IPS-18c (cell line): ENCODE data around the gene CHST11.
"Not testable (repeated sequence)": the region's sequence is repeated elsewhere in the genome, so short reads cannot be mapped to it uniquely, and the experiment has no call there.

Experiments used
- H3K4me3 ChIP-seq: 2 replicates; pipeline ENCODE4 v1.7.0; 2013; ENCODE audit warnings: low read depth, mild to moderate bottlenecking, low read length, moderate library complexity; ENCODE audit not compliant: insufficient read depth
- H3K9me3 ChIP-seq: one replicate; pipeline ENCODE4 v1.6.1; 2013; ENCODE audit warnings: mild to moderate bottlenecking, low read length, moderate library complexity; ENCODE audit not compliant: control insufficient read depth, insufficient read depth

The CHST11 gene

DNA sequence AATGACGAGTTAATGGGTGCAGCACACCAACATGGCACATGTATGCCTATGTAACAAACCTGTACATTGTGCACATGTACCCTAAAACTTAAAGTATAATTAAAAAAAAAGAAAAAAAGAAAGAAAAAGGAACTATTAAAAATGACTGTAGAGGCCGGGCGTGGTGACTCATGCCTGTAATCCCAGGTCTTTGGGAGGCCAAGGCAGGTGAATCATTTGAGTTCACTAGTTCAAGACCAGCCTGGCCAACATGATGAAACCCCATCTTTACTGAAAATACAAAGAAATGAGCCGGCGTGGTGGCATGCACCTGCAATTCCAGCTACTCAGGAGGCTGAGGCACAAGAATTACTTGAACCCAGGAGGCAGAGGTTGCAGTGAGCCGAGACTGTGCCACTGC is 118.0 kb downstream of the CHST11 start:
- not testable (repeated sequence) for H3K9me3 ChIP-seq, H3K4me3 ChIP-seq

DNA sequence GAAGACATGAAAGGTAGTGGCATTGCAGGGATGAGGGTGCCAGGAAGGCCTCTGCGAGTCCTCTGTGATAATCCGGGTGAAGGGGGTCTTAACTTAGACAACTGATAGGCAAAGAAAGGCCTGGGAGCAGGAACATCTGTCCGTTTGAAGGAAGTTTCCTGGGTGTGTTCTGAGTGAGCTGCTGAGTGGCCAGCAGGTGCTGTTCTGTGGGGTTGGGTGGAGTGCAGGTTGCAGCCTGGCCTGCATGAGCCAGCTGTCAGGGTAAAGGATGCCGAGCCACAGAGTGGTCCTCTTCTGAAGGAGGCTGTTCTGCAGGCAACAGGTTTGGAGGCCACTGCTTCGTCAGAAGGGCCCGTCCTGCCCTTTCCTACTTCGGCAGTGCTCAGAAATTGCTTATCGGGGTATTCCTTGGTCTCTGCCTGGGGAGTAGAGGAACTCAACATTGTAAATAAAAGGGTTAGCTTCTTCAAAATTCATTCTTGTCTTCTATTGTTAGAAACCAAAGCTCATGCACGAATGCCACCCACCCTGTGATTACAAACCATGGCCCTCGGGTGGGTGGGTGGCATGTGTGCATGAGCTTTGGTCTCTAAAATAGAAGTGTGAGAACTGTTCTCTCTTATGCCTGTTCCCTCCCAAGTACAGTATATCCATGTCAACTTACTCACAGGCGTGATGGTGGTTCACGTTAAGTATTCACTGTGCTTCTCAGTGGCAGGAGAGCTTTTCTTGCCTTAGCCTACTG is 118.9 kb downstream of the CHST11 start:
- H3K9me3 ChIP-seq: no peaks in the 10 kb centered on the region

GRCh38 chr12:104576187-104576778 is 119.5 kb downstream of the CHST11 start:
- Histone ChIP-seq H3K9me3 (no peaks in the 10 kb centered on the region), H3K4me3 (no peak overlapping the region)

More for the DNA sequence above, 118.9 kb downstream of the CHST11 start:
- no peak overlapping the region for H3K4me3 ChIP-seq

DNA sequence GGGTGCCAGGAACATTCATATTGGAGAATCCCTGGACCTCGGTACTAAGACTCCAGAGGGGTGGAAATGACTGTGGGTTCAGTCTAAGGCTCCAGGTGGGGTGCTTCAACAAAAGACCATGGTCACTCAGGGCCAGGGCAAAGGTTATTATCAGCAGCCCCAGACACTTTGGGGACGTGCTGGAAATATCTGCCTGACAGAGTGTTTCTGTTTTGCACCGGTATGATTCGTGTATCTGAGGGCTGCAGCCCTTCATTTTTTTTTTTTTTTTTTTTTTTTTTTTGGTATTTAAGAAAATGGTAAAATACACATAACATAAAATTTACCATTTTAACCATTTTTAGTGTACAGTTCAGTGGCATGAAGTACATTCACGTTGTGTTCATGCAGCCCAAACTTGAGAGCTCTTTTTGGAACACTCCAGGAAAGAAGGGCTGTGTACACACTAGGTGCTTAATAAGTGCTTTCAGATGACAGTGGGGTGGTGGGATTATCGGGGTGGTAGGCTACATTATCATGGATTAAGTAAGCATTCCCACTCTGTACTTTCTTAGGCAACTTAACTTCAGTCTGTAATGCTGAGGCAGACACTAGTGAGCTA is 120.3 kb downstream of the CHST11 start:
- Histone ChIP-seq H3K9me3 (no peaks in the 10 kb centered on the region), H3K4me3 (no peak overlapping the region)

- H3K9me3 ChIP-seq: no peaks in the 10 kb centered on the region
- no peak overlapping the region for H3K4me3 ChIP-seq
Measured at GRCh38 chr12:104577581-104577981, 120.8 kb downstream of the CHST11 start.

DNA sequence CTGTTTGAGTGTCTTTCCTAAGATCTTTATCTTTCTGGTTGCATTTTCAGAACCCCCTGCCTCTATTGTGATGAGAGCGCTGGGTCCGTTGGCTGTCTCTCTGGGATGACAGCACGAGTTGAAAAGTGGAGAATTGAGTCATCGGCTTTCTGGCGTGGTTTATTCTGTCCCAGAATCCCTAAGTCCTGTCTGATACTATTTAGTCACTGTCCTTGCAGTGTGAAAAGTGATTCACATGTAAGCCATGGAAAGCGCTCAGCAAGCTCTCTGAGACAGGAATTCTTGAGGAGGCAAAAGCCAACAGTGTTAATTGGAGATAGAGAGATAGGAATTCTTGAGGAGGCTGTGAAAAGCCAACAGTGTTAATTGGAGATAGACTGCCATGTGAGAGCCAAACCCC is 121.7 kb downstream of the CHST11 start:
- H3K9me3 ChIP-seq: no peaks in the 10 kb centered on the region
- no peak overlapping the region for H3K4me3 ChIP-seq

DNA sequence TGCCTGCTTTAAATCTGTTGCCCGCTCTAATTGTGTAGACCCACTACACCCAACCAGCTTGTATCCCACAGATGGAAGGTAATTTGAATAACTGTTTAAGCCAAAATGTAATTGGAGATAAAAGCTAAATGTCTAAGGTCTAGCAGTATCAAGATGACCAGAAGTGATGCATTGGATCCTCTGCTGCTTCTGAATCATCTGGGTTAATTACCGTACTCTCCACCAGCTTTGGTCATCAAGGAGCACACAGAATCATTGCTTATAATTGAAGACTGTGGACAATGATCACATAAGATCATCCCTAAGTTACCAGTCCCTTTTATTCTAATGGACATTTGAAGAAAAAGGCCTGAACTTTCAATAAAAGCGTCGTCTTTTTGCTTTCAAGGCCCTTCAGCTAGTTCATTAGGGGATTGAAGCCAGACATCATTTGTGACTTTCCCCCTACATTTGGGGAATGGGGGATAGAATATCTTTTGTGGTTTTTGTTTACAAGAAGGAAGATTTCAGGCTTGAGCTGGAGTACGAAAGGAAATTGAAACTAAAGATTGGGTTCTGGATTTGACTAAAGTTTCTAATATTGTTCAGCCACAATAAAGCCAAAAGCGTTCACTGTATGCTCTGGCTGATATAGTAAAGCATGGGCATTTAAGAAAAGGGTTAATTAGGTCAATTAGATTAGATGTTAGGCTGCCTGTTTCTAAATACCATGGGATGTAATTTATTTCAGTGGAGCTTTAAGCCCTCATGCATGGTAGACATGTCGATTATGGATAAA is 123.2 kb downstream of the CHST11 start:
- no peak overlapping the region for H3K4me3 ChIP-seq
- H3K9me3 ChIP-seq: no peaks in the 10 kb centered on the region

GRCh38 chr12:104581005-104581570 is 124.3 kb downstream of the CHST11 start:
- H3K9me3 ChIP-seq: no peaks in the 10 kb centered on the region
- H3K4me3 ChIP-seq: no peak overlapping the region

DNA sequence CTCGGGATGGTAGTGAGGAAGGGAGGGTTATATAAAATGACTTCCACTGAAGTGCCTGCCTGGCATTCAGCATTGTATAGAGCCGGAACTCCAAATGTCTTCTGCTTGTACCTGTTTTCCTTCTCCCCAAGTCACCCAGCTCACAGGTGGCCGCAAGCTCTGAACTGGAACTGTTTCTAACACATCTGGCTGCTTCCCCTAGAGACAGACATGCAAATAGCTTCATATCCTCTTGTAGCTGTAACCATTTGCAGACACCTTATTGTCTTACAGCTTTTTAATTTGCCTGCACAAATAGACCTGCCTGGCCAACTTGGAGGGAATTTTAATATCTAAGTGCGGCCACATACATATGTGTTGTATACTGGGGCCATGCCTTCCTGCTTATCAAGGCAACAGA is 126.0 kb downstream of the CHST11 start:
- no peaks in the 10 kb centered on the region for H3K9me3 ChIP-seq
- H3K4me3 ChIP-seq: no peak overlapping the region

- H3K4me3 ChIP-seq: no peak overlapping the region
- no peaks in the 10 kb centered on the region for H3K9me3 ChIP-seq
Measured at GRCh38 chr12:104583301-104583700, 126.6 kb downstream of the CHST11 start.

DNA sequence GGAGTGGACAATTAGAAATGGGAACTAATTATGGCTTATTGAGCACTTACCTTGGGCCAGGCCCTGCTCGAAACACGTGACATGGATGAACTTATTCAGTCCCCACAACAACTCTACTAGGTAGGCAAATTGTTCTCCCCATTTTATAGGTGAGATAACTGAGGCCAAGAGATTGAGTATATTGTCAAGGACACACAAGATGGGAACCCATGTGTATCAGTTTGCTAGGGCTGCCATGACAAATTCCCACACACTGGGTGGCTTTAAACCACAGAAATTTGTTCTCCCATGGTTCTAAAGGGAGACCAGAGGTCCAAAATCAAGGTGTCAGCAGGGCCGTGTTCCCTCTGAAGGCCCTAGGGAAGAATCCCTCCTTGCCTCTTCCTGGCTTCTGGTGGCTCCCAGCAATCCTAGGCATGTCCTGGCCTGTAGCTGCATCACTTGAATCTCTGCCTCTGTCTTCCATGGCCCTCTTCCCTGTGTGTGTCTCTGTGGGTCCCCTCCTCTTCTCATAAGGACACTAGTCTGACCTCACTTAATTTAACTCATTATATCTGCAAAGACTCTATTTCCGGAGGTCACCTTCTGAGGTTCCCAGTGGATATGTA is 128.8 kb downstream of the CHST11 start:
- Histone ChIP-seq H3K4me3 (no peak overlapping the region), H3K9me3 (no peaks in the 10 kb centered on the region)

- H3K4me3 ChIP-seq: no peak overlapping the region
- H3K9me3 ChIP-seq: no peaks in the 10 kb centered on the region
Measured at GRCh38 chr12:104586351-104586919, 129.7 kb downstream of the CHST11 start.

DNA sequence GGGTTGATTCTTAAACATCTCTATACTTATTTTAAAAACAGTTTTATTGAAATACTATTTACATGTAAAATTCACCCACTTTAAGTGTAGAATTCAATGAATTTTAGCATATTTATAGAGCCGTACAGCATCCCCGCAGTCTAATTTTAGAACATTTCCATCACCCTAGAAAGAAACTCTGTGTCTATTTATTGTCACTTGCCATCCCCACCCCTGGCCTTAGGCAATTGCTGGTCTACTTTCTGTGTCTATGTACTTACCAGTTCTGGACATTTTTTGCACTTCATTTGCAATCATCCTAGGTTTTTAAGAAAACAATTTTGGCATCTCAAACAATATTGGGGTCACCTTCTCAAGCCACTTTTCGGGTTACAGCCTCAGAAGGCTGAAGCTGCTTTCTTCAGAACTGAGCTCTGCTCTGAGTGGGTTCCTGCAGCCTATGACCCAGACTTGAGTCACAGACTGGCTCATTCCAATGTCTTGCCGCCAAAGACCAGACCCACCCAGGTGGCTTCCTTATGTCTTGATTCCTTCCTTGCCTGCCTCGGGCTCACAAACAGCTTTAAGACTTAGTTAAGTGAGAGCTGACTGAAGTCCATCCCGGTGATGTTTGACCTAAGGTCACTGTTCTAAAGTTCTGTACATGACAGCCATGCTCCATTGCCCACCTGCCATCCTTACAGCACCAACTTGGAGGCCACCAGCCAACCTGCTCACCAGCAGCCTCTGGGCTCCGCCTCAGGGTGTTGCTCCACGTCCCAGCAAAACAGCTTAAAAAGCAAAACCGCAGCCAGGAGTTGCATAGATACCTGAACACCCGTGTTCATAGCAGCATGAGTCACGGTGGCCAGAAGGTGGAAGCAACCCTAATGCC is 131.5 kb downstream of the CHST11 start:
- Histone ChIP-seq H3K4me3 (no peak overlapping the region), H3K9me3 (no peaks in the 10 kb centered on the region)

DNA sequence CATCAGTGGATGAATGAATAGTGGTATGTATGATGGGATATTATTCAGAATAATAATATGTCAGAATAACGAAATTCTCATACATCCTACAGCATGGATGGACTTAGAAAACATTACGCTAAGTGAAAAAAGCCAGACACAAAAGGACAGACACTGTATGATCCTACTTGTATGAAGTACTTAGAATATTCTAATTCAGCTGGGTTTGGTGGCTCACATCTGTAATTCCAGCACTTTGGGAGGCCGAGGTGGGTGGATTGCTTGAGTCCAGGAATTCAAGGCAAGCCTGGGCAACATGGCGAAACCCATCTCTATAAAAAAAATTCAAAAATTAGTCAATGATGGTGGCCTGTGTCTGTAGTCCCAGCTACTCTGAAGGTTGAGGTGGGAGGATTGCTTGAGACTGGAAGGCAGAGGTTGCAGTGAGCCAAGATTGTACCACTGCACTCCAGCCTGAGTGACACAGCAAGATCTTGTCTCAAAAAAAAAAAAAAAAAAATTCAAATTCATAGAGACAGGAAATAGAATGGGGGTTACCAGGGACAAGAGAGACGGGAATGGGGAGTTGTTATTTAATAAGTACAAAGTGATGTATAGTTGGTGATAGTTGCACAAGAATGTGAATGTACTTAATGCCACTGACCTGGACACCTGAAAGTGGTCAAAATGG is 132.3 kb downstream of the CHST11 start:
- no peak overlapping the region for H3K4me3 ChIP-seq
- no peaks in the 10 kb centered on the region for H3K9me3 ChIP-seq

DNA sequence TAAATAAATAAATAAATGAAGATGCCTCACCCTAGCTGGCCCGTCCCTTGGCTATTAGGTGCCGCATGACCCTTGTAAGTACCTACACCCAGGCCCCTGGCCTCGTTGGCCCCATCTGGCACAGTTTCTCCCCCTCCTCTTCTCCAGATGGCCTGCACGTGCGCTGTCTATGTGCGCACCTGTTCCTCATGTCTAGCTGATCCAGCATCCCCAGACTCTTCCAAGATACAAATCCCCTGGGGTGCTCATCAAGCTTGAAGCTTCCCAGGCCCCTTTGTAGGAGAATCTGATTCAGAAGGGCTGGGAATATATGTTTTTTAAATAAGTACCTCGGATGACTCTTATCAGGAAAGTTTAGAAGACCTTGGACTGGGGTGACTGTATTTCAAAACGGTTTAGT is 133.3 kb downstream of the CHST11 start:
- Histone ChIP-seq H3K9me3 (no peaks in the 10 kb centered on the region), H3K4me3 (no peak overlapping the region)
